HT1080 (cell line): Measurements from ENCODE around the gene KRT23. TPM values are rescaled to one million over a fixed set of nuclear protein-coding genes. Genes with fewer than 3 reads are reported as not detected.
A peak's percentile ranks its signal among the peaks of the same experiment; 100 is the strongest.

Experiments
- DNase-seq: peaks from one replicate; pipeline ENCODE4 v3.0.0-alpha.2; 2015; ENCODE audit warnings: low read depth
- polyA plus RNA-seq, 2 experiments: library from polyadenylated mRNA; depleted of rRNA; stranded (reverse); fragments of >200 nt; gene quantifications; 2 replicates each; pipeline ENCODE4 v1.2.3, GENCODE V29; 2015
- total RNA-seq: library from RNA; depleted of rRNA; stranded (reverse); fragments of >200 nt; shearing (Covaris generic); gene quantifications from 2 replicates; pipeline ENCODE4 v1.2.3, GENCODE V29; 2014; rRNA removed

The KRT23 gene, protein sequence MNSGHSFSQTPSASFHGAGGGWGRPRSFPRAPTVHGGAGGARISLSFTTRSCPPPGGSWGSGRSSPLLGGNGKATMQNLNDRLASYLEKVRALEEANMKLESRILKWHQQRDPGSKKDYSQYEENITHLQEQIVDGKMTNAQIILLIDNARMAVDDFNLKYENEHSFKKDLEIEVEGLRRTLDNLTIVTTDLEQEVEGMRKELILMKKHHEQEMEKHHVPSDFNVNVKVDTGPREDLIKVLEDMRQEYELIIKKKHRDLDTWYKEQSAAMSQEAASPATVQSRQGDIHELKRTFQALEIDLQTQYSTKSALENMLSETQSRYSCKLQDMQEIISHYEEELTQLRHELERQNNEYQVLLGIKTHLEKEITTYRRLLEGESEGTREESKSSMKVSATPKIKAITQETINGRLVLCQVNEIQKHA
- total RNA-seq: 0.33 TPM in 1 of 2 replicates, not detected in the other
- not detected in 2 replicates for polyA plus RNA-seq (2015; cell fraction: cytosol; rRNA removed)
- not detected in 2 replicates for polyA plus RNA-seq (2015; cell fraction: nucleus; rRNA removed)

GRCh38 chr17:40937384-40937819, at the start of gene KRT23:
Gene KRT23 (minus strand): TSS chr17:40937646. CDS start chr17:40936603, 1,043 bp downstream.
- DNase-seq: no peak

- no peak for DNase-seq
Observed at GRCh38 chr17:40986920-40987319, 49.5 kb upstream of the KRT23 start.

GRCh38 chr17:40984226-40984625, 46.8 kb upstream of the KRT23 start, which contains the start of gene KRT40:
Gene KRT40 (minus strand): TSS chr17:40984326. CDS start chr17:40984273, 53 bp downstream.
- no peak for DNase-seq

DNA sequence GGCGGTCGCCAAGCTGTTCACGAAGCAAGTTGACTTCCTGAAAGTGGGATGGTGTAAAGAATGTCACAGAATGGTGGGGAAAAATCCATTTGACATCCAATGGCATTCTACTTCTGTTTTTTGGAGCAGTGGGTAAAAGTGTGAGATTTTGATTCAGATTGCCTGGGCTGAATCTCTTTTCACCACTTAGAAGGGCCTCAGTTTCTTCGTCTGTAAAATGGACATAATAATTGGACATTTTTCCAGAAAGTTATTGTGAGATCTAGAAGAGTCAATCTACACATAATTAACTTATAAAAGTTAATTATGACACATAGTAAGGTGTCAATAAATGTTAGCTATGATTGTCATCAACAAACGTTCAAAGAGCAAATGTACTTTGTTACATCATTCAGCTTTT, 43.7 kb upstream of the KRT23 start:
- no peak for DNase-seq

GRCh38 chr17:40980596-40980995, 43.1 kb upstream of the KRT23 start:
- DNase-seq: no peak

DNA sequence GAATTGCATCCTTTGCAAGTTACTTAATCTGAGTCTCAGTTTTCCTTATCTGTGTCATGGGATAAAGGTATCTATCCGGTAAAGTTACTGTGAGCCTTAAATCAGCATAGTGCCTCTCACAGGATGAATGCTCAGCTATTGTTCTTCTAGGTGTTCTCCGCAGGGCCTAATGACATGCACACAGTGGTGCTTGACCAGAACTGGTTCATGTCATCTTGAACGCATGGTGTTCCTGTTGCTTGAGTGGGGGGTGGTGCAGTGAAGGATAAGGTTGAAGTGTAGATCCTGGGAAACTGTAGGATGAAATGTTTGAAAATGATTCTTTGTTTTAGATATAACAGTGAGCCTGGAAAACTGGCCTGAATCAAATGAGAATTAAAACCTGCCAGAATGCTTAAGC, 42.7 kb upstream of the KRT23 start:
- no peak for DNase-seq

- DNase-seq: no peak
Observed at GRCh38 chr17:40978575-40979151, 41.2 kb upstream of the KRT23 start.

DNA sequence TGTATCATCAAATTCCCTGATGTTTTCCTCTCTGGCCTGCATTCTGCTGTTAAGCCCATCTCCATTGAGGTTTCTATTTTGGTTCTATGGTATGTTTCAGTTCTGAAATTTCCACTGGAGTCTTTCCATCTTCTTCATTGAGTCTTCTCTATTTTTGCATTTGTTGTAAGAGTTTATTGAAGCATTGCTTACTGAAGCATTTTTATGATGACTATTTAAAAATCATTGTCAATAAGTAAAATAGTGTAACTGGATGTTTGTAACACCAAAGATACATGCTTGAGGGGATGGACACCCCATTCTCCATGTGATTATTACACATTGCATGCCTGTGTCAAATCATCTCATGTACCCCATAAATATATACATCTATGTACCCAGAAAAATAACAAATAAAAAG, 38.1 kb upstream of the KRT23 start:
- no peak for DNase-seq

DNA sequence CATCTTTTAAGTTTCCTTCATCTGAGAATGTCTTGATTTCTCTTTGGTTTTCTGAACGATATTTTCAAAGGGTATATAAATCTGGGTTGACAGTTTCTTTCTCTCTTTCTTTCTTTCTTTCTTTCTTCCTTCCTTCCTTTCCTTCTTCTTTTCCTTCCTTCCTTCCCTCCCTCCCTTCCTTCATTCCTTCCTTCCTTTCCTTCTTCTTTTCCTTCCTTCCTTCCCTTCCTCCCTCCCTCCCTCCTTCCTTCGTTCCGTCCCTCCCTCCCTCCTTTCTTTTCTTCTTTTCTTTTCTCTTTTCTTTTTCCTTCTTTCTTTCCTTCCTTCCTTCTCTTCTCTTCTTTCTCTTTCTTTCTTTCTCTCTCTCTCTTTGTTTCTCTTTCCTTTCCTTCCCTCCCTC, 36.9 kb upstream of the KRT23 start:
- no peak for DNase-seq

DNA sequence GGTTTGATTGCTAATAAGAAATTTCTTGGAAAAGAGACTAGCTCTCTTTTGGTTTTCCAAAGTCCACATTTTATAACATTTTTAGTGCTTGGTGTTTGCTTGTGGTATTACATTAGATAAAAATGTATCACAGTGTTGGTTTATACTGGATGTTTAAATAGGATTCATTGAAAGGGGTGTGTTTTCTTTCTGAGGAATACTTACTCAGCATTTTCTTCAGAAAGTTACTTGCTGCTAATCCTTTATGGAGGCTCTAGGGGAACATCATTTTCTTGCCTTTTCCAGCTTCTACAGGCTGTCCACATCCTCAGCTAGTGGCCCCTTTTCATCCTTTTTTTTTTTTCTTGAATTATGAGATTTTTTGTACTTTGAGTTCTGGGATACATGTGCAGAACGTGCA, 30.1 kb upstream of the KRT23 start:
- DNase-seq: no peak

- no peak for DNase-seq
Observed at GRCh38 chr17:40966848-40967247, 29.4 kb upstream of the KRT23 start, which contains the start of gene KRT39. Gene KRT39 (minus strand): TSS chr17:40966948. CDS start chr17:40966856, 92 bp downstream.

- DNase-seq: peak; percentile 51
Observed at GRCh38 chr17:40963838-40964237, 26.4 kb upstream of the KRT23 start.

DNA sequence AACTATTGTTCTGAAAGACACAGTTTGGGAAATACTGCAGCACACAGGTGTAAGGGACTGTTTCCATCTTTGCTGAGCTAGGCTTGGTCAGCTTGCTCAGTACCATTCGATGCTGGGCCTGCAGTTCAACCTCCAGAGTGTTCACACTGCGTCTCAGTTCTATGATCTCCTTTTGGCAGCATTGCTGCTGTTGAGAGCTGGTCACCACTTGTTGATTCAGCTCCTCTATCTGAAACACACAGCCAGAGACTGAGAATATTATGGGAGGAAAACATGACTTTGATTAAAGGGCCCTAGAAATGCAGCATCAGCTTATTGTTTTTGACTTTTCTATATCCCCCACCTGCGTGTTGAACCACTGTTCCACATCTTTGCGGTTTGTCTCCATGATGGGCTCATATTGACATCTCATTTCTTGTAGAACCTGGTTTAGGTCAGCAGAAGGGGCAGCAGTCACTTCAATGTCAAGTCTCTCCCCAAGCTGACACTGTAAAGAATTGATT, 24.7 kb upstream of the KRT23 start:
- no peak for DNase-seq

- DNase-seq: no peak
Observed at GRCh38 chr17:40961591-40961990, 24.1 kb upstream of the KRT23 start.

GRCh38 chr17:40960144-40960543, 22.7 kb upstream of the KRT23 start:
- DNase-seq: no peak

GRCh38 chr17:40958086-40958953, 20.9 kb upstream of the KRT23 start:
- DNase-seq: no peak

- DNase-seq: peak; percentile 94
Observed at GRCh38 chr17:40956401-40957254, 19.2 kb upstream of the KRT23 start.

DNA sequence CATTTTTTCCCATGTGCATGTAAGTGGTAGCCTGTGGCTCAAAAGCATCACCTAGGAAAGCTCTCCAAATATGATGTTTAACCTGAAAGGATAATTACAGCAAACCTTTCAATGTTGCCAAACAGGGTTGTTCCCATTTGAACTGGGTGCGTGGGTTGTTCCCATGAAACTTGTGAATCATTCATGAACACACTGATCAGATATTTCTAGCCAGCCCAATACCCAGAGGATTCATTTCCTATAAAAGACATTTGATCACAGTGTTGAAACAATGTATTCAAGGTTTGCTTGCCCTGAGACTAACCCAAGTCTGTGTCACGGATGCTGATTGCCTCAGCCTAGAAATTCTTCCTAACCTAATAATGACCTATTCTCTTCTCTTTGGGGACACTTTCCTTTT, 16.4 kb upstream of the KRT23 start:
- peak; percentile 69 for DNase-seq

- no peak for DNase-seq
Observed at GRCh38 chr17:40952661-40953060, 15.2 kb upstream of the KRT23 start.

DNA sequence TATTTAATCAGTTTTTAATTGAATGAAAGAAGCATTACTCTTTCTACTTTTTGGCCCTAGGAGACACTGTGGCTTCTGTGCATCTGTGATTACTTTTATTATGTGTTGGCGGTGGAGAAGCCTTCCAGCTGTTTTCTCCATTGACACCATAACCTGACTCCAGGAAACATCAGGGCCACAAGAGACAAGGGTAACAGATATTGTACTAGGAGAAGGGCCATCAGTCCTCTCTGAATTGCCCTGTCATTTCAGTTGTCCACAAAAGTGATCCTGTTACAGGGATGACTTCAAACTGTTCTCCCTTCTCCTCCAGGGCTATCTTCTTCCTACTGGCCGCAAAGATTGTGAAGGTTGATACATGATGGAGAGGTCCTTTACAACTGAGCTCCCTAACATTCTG, 14.7 kb upstream of the KRT23 start:
- DNase-seq: no peak
